ENCODE measurements around the gene S100A14. TPM values are rescaled to one million over a fixed set of nuclear protein-coding genes. Genes with fewer than 3 reads are reported as not detected.

S100A14 gene
- total RNA-seq, 1 experiment from 2014 or later: 0.63 TPM

GRCh38 chr1:153570874-153571273 lies 45.3 kb downstream of the S100A14 start:
- Histone ChIP-seq H2BK20ac (ENCODE audit: low read depth, low read length, poor library complexity, severe bottlenecking) (no peak overlapping the region), H3K18ac (ENCODE audit: insufficient read length, low read depth, low read length) (no peak overlapping the region), H3K23ac (ENCODE audit: insufficient read length, low read depth, low read length) (no peak overlapping the region), H2BK5ac (ENCODE audit: insufficient read length, low read length) (no peak overlapping the region), H3K14ac (ENCODE audit: insufficient read depth, low read length) (no peak overlapping the region), H2AK5ac (ENCODE audit: insufficient read length, low read length) (no peak overlapping the region), H3T11ph (ENCODE audit: low read length) (no peak overlapping the region), H4K5ac (ENCODE audit: insufficient read length, low read depth, low read length) (no peak overlapping the region), H3K27me3 (ENCODE audit: insufficient read depth, low read length) (no peaks in the 10 kb centered on the region), H4K20me1 (ENCODE audit: control insufficient read depth, insufficient read depth, insufficient read length) (peaks cover 3% of the 10 kb centered on the region), H3K79me1 (ENCODE audit: insufficient read depth, low read depth, low read length, poor library complexity, severe bottlenecking) (no peaks in the 10 kb centered on the region), H2BK120ac (ENCODE audit: low read depth, low read length, poor library complexity, severe bottlenecking) (no peak overlapping the region), H3K79me2 (ENCODE audit: insufficient read depth, low read length) (no peaks in the 10 kb centered on the region), H3K27ac (ENCODE audit: insufficient read length, low read depth, low read length) (no peak overlapping the region), H2BK12ac (ENCODE audit: insufficient read length, low read depth, low read length) (no peak overlapping the region), H3K4ac (ENCODE audit: low read depth, low read length) (no peak overlapping the region), H3K9me3 (ENCODE audit: control insufficient read depth, low read depth, low read length) (no peaks in the 10 kb centered on the region), H3K4me1 (ENCODE audit: insufficient read depth, low read length) (peaks cover 6% of the 10 kb centered on the region; the same call in 1 of the 2 replicates), H2AFZ (ENCODE audit: low read length) (no peak overlapping the region), H3K56ac (ENCODE audit: insufficient read length, low read depth, low read length) (no peak overlapping the region), H4K8ac (replicated peaks; ENCODE audit: insufficient read length, low read depth, low read length) (no peak overlapping the region), H4K91ac (ENCODE audit: insufficient read length, low read depth, low read length) (no peak overlapping the region), H3K9ac (ENCODE audit: extremely low read depth, insufficient read length, low read length) (no peak overlapping the region), H3K23me2 (ENCODE audit: insufficient read length, low read depth, low read length, poor library complexity, severe bottlenecking) (no peaks in the 10 kb centered on the region), H2BK15ac (ENCODE audit: low read depth, low read length) (no peak overlapping the region), H3K4me2 (ENCODE audit: insufficient read depth, insufficient read length, low read length) (no peak overlapping the region)
- H3K4me1 Mint-ChIP-seq: peaks cover 28 to 30% of the 10 kb centered on the region in 2 experiments
- peaks cover 12 to 15% of the 10 kb centered on the region in 2 experiments; a peak in 4 of 5 replicates for H3K9me3 Mint-ChIP-seq
- no peak for DNase-seq
- H3K27ac Mint-ChIP-seq: no peak overlapping the region
- TF ChIP-seq CTCF (conservative IDR thresholded peaks at IDR 0.05): no peak
- H3K4me3 Mint-ChIP-seq: no peak overlapping the region
- WGBS (ENCODE audit: extremely low coverage, insufficient read length, low lambda C conversion rate): no CpG with 5 or more reads among the region's 5 CpGs
- peaks cover 0 to 6% (median 0%) of the 10 kb centered on the region in 3 experiments; a peak in 2 of 7 replicates for H3K36me3 Mint-ChIP-seq (ENCODE audit: insufficient read depth in 1 of 3, low read depth in 3 of 3)
- H3K27me3 Mint-ChIP-seq (ENCODE audit: low read depth): peaks cover 15% of the 10 kb centered on the region
